GM19467 (cell line): ENCODE measurements around the gene RPL35.

Experiments
- ATAC-seq: cut with Tn5 transposase; IDR thresholded peaks from one replicate; pipeline ENCODE4 v1.9.1; 2021; ENCODE audit warnings: mild to moderate bottlenecking, moderate library complexity; ENCODE audit not compliant: unreplicated experiment

The RPL35 gene

DNA sequence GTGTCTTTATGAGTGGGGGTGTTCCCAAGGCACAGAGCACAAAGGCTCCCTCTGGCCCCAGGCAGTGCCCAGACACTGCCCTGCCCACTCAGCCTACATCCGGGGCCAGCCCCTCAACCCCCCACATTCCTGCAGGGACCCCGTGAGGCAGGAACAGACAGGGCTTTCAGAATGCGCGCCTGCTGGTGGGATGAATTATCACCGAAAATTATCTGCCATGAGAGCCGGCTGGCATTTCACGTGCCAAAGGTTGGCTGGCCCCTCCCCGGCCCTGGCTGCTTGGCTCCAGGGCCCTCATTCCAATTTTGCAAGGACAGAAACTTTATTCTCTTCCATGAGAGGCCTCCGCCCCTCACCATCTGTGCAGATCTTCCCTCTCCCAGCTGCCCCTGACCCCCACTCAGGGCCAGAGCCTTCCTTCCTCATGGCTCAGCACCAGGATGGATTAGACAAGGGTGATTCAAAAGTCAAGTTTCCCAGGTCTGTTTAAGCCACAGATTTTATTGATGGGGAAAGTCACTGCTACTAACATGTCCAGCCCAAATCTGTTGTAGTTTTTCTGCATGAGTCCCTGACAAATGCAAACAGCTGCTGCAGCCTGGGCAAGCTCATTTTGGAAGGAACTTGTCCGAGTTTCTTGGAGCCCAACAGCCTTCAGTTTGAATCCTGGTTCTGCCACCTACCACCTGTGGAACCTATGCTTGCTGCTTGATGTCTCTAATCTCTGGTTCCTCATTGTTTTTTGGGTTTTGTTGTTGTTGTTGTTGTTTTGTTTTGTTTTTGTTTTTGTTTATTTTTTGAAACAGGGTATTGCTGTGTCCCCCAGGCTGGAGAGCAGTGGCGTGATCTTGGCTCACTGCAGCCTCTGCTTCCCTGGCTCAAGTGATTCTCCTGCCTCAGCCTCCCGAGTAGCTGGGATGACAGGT, 40.8 kb downstream of the RPL35 start:
- ATAC-seq, result no peak

DNA sequence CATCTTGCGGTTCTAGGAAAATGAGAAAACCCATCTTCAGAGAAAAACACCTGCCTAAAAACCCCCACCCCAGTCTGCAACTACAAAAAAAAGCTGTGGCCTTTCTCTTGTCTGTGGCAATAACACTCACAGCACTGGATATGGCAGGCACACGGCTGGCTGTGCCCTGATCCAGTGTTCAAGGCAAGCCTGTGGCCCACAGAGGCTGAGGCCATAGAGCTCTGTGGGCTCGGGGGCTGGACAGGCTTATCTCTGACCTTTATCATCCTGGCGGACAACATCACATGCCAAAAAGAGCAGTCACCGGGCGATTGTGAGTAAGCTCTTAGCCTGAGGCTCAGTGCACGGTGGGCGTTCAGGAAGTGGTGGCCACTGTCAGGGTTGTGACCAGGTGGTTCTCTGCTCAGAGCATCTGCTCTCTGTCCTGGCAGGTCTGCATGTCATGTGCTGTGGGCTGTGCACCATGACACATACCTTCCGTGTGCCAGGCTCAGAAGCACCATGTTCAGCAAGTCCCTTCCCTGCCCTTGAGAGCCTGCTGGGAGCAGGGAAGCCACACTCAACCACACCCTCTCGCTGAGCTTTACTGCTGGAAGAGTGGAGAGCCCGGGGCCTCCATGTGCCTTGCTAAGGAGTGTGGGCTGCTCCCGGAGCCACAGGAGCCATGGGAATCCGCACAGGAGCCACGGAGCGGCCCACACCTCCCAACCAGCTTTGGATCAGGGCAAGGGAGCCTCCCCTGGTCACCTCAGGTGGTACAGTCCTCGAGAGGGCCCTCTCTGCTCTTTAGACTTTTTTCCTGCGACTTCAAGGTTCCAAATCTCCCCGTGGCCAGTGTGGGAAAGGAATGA, 43.1 kb downstream of the RPL35 start:
- ATAC-seq, result no peak

- ATAC-seq, result no peak
Measured at GRCh38 chr9:124815601-124816000, 46.2 kb downstream of the RPL35 start.

DNA sequence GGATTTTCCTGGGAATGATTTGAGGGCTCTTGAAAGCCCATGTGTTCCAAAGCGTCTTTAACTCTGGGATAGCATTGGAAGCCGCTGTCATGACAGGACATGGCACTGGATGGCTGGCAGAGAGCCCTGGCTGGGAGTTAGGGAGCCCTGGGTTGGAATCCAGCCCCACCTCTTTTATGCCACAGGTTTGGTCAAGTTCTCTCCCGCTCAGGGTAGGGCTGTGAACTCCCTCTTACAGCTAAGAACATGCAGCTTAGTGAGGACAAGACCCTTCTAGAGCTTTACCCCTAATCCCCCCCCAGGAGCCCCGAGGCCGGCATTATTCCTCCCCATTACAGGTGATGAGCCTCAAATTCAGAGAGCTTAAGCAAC, 47.6 kb downstream of the RPL35 start:
- ATAC-seq, result no peak

DNA sequence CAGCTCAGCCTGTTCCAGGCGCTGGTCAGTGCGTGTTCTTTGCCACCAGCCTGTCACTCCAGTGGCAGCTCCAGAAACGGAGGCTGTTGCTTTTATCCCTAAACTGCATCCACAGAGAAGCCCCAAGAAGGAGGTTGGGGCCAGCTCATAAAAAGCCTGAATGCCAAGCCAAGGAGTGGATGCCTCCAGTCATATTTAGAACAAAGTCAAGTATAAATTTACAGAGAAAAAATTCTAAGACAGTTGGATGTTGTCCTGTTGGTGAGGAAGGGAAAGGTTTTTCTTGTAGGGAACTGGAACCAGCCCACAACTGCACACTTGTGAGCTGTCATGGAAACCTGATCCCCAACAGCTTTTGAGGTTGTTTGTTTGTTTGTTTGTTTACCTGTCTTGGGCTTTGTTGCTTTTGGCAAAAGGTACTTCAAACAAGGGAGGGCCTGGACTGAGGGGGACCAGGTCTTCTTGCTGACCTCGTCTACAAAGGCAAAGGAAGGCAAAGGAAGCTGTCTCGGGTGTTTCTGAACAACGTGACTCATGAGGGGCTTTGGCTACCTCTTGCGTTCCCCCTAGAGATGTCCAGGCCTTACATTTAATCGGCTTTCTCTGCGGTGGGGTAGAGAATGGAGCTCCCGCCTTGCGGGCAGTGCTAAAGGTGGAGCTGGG, 48.1 kb downstream of the RPL35 start:
- no peak for ATAC-seq

DNA sequence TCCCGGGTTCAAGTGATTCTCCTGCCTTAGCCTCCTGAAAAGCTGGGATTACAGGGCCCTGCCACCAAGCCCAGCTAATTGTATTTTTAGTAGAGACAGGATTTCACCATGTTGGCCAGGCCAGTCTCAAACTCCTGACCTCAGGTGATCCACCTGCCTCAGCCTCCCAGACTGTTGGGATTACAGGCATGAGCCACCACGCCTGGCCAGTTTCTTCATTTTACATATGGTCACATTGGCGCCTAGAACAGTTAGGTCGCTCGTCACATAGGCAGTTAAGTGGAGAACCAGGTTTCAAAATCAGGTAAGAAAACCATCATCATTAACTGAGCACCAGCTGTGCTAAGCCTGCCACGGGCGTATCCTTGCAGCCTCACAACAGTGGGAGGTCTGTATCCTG, 48.7 kb downstream of the RPL35 start:
- ATAC-seq, result no peak

- no peak for ATAC-seq
Measured at GRCh38 chr9:124812441-124812876, 49.3 kb downstream of the RPL35 start.

- ATAC-seq, result no peak
Measured at GRCh38 chr9:124810663-124811355, 50.9 kb downstream of the RPL35 start.

DNA sequence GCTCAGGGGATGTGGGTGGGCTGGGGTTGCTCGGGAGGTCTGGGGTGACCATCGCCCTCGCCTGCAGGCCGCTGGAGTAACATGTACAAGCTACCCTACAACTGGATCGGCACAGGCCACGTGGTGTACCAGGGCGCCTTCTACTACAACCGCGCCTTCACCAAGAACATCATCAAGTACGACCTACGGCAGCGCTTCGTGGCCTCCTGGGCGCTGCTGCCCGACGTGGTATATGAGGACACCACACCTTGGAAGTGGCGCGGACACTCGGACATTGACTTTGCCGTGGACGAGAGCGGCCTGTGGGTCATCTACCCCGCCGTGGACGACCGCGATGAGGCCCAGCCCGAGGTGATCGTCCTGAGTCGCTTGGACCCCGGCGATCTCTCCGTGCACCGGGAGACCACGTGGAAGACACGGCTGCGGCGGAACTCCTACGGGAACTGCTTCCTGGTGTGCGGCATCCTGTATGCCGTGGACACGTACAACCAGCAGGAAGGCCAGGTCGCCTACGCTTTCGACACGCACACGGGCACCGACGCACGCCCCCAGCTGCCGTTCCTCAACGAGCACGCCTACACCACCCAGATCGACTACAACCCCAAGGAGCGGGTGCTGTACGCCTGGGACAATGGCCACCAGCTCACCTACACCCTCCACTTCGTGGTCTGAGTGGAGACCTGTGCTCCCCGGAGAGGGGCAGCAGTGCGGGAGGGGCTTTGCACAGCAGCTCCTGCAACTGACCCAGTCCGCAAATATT, 51.8 kb downstream of the RPL35 start:
- no peak for ATAC-seq

GRCh38 chr9:124809211-124809610, 52.5 kb downstream of the RPL35 start:
- ATAC-seq, result no peak

DNA sequence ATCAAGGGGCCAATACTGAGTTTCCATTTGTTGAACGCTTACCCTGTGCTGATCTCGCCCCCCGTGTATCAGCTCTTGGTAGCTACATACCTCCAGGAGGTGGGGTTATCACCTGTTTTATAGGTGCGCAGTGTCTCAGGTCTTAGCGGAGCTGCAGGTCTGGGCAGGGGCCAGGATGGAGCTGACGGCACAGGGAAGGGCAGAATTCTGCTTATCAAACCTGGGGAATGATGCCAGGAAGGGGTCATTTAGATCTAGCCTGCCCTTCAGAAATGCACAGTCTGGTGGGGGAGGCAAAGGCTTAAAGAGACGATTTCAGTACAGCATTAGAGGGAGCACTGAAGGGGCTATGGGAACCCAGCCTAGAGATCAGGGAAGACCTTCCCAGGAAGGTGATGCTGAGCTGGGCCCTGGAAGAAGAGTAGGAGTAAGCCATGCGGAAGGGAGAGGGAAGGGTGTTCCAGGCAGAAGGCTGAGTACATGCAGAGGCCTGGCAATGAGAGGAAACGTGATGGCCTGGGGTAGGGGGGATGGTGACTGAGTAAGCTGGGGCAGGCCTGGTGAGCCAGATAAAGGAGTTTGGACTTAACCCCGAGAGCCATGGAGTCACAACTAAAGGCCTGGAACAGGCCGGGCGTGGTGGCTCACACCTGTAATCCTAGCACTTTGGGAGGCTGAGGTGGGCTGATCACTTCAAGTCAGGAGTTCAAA, 53.4 kb downstream of the RPL35 start:
- ATAC-seq, result no peak
